Measurements from ENCODE around the gene SLC38A5.

GRCh38 chrX:48516285-48516684 is 46.2 kb upstream of the SLC38A5 start:
- no peak for TF ChIP-seq CTCF (optimal IDR thresholded peaks at IDR 0.05 in 1 of 3, IDR thresholded peaks at IDR 0.05 in 1 of 3, conservative IDR thresholded peaks at IDR 0.05 in 1 of 3; ENCODE audit: extremely low read depth in 1 of 3, insufficient read depth in 2 of 3, low read length in 3 of 3)
- TF ChIP-seq EZH2 (IDR thresholded peaks at IDR 0.05; ENCODE audit: low read length), result no peak

All from keratinocyte (primary cell).